Activated CD8-positive, alpha-beta memory T cell treated with anti-CD3 and anti-CD28 coated beads for 36 hours (primary cell): ENCODE data around the gene MCM7. TPM values are rescaled to one million over a fixed set of nuclear protein-coding genes. Genes with fewer than 3 reads are reported as not detected.

Experiments used
- CTCF ChIA-PET: fragments of 350-600 bp; sonication (Branson Sonifier 250); formaldehyde crosslinking; loops from one replicate; lab custom pipeline; 2021; ENCODE audit warnings: antibody characterized with exemption; lab: Charles Lee
- POLR2A ChIA-PET: fragments of 350-600 bp; sonication (Branson Sonifier 250); formaldehyde crosslinking; loops from one replicate; lab custom pipeline; 2021; ENCODE audit warnings: antibody characterized with exemption; lab: Charles Lee
- total RNA-seq, 2 experiments: library from RNA; stranded (reverse); gene quantifications; one replicate each; pipeline ENCODE4 v1.2.3, GENCODE V29; 2021

The MCM7 gene
- total RNA-seq, 2 experiments from 2014 or later, result 437 to 447 TPM

DNA sequence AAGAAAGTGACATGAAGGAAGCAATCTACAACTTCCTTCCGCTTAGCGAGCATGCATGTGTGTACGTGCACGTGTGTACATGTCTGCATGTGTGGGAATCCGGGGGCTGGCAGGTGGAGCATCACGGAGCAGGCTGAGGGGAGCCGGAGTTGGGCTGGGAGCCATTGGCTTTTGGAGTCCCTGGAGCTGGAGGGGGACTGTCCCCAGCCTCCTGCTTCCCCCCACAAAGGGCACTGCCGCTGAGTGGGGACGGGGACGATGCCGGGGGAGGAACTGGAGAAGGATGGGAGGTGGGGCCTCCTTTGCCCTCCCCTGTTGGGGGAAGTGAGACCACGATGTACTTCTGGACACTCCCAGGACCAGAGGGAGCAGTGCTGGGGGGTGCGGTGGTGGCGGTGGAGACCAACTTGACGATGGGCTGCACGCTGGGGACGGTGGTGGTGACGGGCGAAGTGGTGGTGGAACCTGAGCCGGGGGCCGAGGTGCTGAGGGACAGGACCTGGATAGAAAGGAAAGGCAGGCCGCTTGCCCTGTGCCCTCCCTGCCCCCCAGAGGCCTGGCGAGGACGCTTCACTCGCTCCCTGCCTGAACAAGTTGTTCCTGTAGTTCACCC, 6.0 kb upstream of the MCM7 start:
- ChIA-PET CTCF (no interaction called here), POLR2A (interaction anchor here (1.2 kb wide), 1 partner anchor 10 kb away, joined by 3 read pairs; no protein-coding TSS in a partner anchor)

- ChIA-PET POLR2A (interaction anchor here (0.6 to 1.2 kb wide), 2 partner anchors 9 to 32 kb away, joined by 3 read pairs; no protein-coding TSS in a partner anchor), CTCF (no interaction called here)
Measured at GRCh38 chr7:100106633-100107032, 5.4 kb upstream of the MCM7 start.

DNA sequence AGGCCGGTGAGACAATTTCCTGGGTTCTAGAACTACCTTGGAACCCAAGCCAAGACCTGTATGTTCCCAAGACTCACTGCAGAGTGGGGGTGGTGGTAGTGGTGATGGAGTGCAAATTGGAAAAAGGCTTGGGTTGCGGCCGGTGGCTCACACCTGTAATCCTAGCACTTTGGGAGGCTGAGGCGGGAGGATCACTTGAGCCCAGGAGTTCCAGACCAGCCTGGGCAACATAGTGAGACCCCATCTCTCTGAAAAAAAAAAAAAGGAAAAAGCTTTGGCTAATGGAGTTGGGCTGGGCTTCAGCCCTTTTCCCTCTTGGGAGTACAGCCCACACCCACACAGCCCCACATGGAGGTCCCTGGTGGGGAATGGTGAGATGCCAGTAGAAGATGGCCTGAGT, 4.3 kb upstream of the MCM7 start:
- ChIA-PET CTCF (no interaction called here), POLR2A (no interaction called here)

DNA sequence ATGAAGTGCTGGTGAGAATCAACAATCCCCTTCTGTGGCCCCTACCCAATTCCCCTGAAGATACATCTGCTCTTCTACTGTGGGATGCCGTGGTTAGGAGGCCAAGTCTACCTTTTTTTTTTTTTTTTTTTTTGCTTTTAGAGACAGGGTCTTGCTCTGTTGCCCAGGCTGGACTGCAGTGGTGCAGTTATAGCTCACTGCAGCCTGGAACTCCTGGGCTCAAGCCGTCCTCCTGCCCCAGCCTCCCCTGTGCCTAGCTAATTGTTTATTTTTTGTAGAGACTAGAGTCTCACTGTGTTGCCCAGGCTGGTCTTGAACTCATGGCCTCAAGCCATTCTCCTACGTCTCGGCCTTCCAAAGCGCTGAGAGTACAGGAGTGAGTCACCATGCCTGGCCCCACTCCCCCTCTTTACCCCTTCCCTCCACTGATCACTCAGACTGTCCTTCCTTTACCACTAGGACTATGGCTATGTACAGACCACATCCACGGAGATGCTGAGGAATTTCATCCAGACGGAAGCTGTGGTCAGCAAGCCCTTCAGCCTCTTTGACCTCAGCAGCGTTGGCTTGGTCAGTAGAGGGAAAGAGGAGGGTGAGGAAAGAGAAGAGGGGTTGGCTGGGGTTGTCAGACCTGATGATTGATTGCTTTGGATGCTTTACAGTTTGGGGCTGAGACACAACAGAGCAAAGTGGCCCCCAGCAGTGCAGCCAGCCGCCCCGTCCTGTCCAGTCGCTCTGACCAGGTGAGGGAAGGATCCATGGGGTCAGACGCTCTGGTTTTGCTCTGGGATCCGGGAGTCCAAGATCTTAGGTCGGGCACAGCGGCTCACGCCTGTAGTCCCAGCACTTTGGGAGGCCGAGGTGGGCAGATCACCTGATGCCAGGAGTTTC, 2.0 kb upstream of the MCM7 start:
- ChIA-PET POLR2A (interaction anchor here (1.0 to 3.0 kb wide), 2 partner anchors 23 to 52 kb away, joined by 3 to 14 read pairs; partner anchors contain the start of gene MBLAC1), CTCF (interaction anchor here (1.1 to 1.4 kb wide), 3 partner anchors 20 to 28 kb away, joined by 3 to 6 read pairs (median 4); partner anchors contain the start of gene MBLAC1)

GRCh38 chr7:100100420-100101015, 679 bp downstream of the MCM7 start:
- POLR2A ChIA-PET, result interaction anchor here (0.6 to 3.3 kb wide), 9 partner anchors 10 to 296 kb away, joined by 3 to 45 read pairs (median 9); partner anchors contain the start of genes COPS6 and MBLAC1
- CTCF ChIA-PET, result interaction anchor here (0.9 to 2.7 kb wide), 5 partner anchors 18 to 51 kb away, joined by 3 to 11 read pairs (median 5); partner anchors contain the start of genes LAMTOR4 and ZSCAN21

- ChIA-PET POLR2A (interaction anchor here (3.3 kb wide), 1 partner anchor 9 kb away, joined by 45 read pairs; the partner anchor contains the start of gene COPS6), CTCF (interaction anchor here (0.9 to 1.3 kb wide), 4 partner anchors 13 to 182 kb away, joined by 3 to 5 read pairs (median 4); partner anchors contain the start of gene LAMTOR4)
Measured at GRCh38 chr7:100099452-100099851, 1.7 kb downstream of the MCM7 start.

GRCh38 chr7:100098913-100099312, 2.3 kb downstream of the MCM7 start:
- ChIA-PET CTCF (interaction anchor here (0.9 to 1.3 kb wide), 3 partner anchors 12 to 182 kb away, joined by 3 to 4 read pairs (median 4); no protein-coding TSS in a partner anchor), POLR2A (no interaction called here)

GRCh38 chr7:100095704-100096103, 5.5 kb downstream of the MCM7 start:
- POLR2A ChIA-PET, result interaction anchor here (0.8 to 1.4 kb wide), 3 partner anchors 9 to 25 kb away, joined by 3 to 6 read pairs (median 3); partner anchors contain the start of gene CNPY4
- CTCF ChIA-PET, result no interaction called here

GRCh38 chr7:100095289-100095688, 5.9 kb downstream of the MCM7 start:
- POLR2A ChIA-PET, result interaction anchor here (0.8 to 1.4 kb wide), 3 partner anchors 9 to 25 kb away, joined by 3 to 6 read pairs (median 3); partner anchors contain the start of gene CNPY4
- CTCF ChIA-PET, result interaction anchor here (0.9 kb wide), 1 partner anchor 34 kb away, joined by 3 read pairs; no protein-coding TSS in a partner anchor

GRCh38 chr7:100093925-100094486, 7.2 kb downstream of the MCM7 start:
- ChIA-PET CTCF (no interaction called here), POLR2A (interaction anchor here (6.1 kb wide), 1 partner anchor 7 kb away, joined by 45 read pairs; the partner anchor contains the start of genes AP4M1 and MCM7)

- ChIA-PET CTCF (no interaction called here), POLR2A (interaction anchor here (6.1 kb wide), 1 partner anchor 7 kb away, joined by 45 read pairs; the partner anchor contains the start of genes AP4M1 and MCM7)
Measured at GRCh38 chr7:100093498-100093897, 7.7 kb downstream of the MCM7 start.

DNA sequence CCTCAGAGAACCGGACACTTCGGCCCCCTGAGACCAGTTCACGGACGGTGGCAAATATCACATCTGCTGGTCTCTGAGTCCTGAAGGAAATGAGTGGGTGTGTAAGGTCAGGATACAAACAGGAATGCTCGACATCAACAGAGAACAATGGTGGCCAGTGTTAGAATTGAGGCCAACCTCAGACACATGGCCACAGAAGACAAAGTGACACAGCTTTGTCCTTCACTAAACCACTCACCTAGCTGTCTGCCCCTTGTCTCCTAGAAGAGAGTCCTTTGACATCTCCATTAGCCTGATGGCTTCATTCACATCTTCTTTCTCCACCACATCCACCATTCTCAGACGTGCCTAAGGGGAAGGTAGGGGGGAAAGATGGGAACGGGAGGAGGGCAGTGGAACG, 8.1 kb downstream of the MCM7 start:
- CTCF ChIA-PET, result interaction anchor here (0.6 kb wide), 1 partner anchor 553 kb away, joined by 3 read pairs; no protein-coding TSS in a partner anchor

GRCh38 chr7:100091411-100092181, 9.6 kb downstream of the MCM7 start:
- ChIA-PET POLR2A (interaction anchor here (0.9 to 6.1 kb wide), 2 partner anchors 9 kb away, joined by 3 to 45 read pairs; partner anchors contain the start of genes AP4M1 and MCM7), CTCF (interaction anchor here (1.5 to 2.3 kb wide), 2 partner anchors 11 to 34 kb away, joined by 4 to 7 read pairs; partner anchors contain the start of gene MBLAC1)

More for the DNA sequence above, 8.1 kb downstream of the MCM7 start:
- POLR2A ChIA-PET, result interaction anchor here (0.7 to 6.1 kb wide), 2 partner anchors 8 to 41 kb away, joined by 3 to 45 read pairs; partner anchors contain the start of genes AP4M1 and MCM7

- CTCF ChIA-PET, result interaction anchor here (0.6 to 2.3 kb wide), 5 partner anchors 11 to 401 kb away, joined by 3 to 7 read pairs (median 3); partner anchors contain the start of gene MBLAC1
Measured at GRCh38 chr7:100090527-100091410, 10.4 kb downstream of the MCM7 start.

GRCh38 chr7:100089458-100090196, 11.6 kb downstream of the MCM7 start:
- POLR2A ChIA-PET, result interaction anchor here (0.6 to 6.1 kb wide), 3 partner anchors 11 to 28 kb away, joined by 3 to 45 read pairs (median 11); partner anchors contain the start of genes AP4M1 and MCM7
- CTCF ChIA-PET, result interaction anchor here (1.2 to 2.3 kb wide), 2 partner anchors 36 to 51 kb away, joined by 3 to 7 read pairs; partner anchors contain the start of gene MBLAC1

More at GRCh38 chr7:100090527-100091410, 10.4 kb downstream of the MCM7 start:
- POLR2A ChIA-PET, result interaction anchor here (0.6 to 6.1 kb wide), 4 partner anchors 8 to 66 kb away, joined by 3 to 45 read pairs (median 3); partner anchors contain the start of genes AP4M1 and MCM7
